SJSA1 (cell line): Measurements from ENCODE around the gene DBNDD2. TPM values are rescaled to one million over a fixed set of nuclear protein-coding genes. Genes with fewer than 3 reads are reported as not detected.
A peak's percentile ranks its signal among the peaks of the same experiment; 100 is the strongest.

Experiments used
- DNase-seq, 2 experiments: peaks; one replicate each; pipeline ENCODE4 v3.0.0-alpha.2; 2015 to 2020; ENCODE audit warnings: low spot score in 2 of 2, low read depth in 1 of 2
- H3K27ac ChIP-seq: fragments of 250-450 bp; sonication (Bioruptor Pico); 2 replicates; pipeline ENCODE4 v1.5.1; 2020; ENCODE audit warnings: mild to moderate bottlenecking, moderate library complexity
- H3K27me3 ChIP-seq: fragments of 250-450 bp; sonication (Bioruptor Pico); replicated peaks from 2 replicates; pipeline ENCODE4 v1.5.1; 2020; ENCODE audit warnings: mild to moderate bottlenecking, moderate library complexity
- H3K36me3 ChIP-seq: fragments of 250-450 bp; sonication (Bioruptor Pico); 2 replicates; pipeline ENCODE4 v1.5.1; 2020; ENCODE audit warnings: mild to moderate bottlenecking
- H3K4me1 ChIP-seq: fragments of 250-450 bp; sonication (Bioruptor Pico); replicated peaks from 2 replicates; pipeline ENCODE4 v1.6.1; 2021; ENCODE audit warnings: mild to moderate bottlenecking
- H3K4me3 ChIP-seq: fragments of 250-450 bp; sonication (Bioruptor Pico); 2 replicates; pipeline ENCODE4 v1.5.1; 2020; ENCODE audit warnings: mild to moderate bottlenecking
- H3K9me3 ChIP-seq: fragments of 250-450 bp; sonication (Bioruptor Pico); replicated peaks from 2 replicates; pipeline ENCODE4 v1.5.1; 2020; ENCODE audit warnings: mild to moderate bottlenecking
- total RNA-seq: library from RNA; depleted of rRNA; stranded (reverse); fragments of >200 nt; shearing (Covaris generic); gene quantifications from 2 replicates; pipeline ENCODE4 v1.2.3, GENCODE V29; 2014

The DBNDD2 gene
- total RNA-seq, 1 experiment from 2014 or later = 0.13 TPM

GRCh38 chr20:45413479-45413878 is 5.4 kb downstream of the DBNDD2 start:
- H3K27me3 ChIP-seq = peaks cover 2% of the 10 kb centered on the region; the same call in 1 of the 2 replicates
- H3K9me3 ChIP-seq = no peaks in the 10 kb centered on the region
- peaks cover 8% of the 10 kb centered on the region for H3K36me3 ChIP-seq
- no peak overlapping the region for H3K4me3 ChIP-seq
- H3K4me1 ChIP-seq = peaks cover 17% of the 10 kb centered on the region
- DNase-seq = no peak
- no peak overlapping the region for H3K27ac ChIP-seq

- Histone ChIP-seq H3K27me3 (no peaks in the 10 kb centered on the region), H3K9me3 (no peaks in the 10 kb centered on the region), H3K4me3 (peak within 1 kb of the TSS; percentile 85), H3K36me3 (peaks cover 22% of the 10 kb centered on the region), H3K4me1 (peaks cover 34% of the 10 kb centered on the region), H3K27ac (peak within 1 kb of the TSS; percentile 82)
- peak; percentile 75 to 83 for DNase-seq
Observed at GRCh38 chr20:45415822-45416637, 7.9 kb downstream of the DBNDD2 start, which contains the start of gene PIGT. PIGT (plus strand) TSS chr20:45416141; CDS start chr20:45416157, 16 bp downstream.

GRCh38 chr20:45416917-45417316 is 8.8 kb downstream of the DBNDD2 start:
- Histone ChIP-seq H3K27me3 (no peaks in the 10 kb centered on the region), H3K36me3 (peaks cover 31% of the 10 kb centered on the region), H3K27ac (no peak overlapping the region; the same call in 1 of the 2 replicates), H3K9me3 (no peaks in the 10 kb centered on the region), H3K4me3 (peak overlapping the region; percentile 85), H3K4me1 (peaks cover 34% of the 10 kb centered on the region)
- DNase-seq = no peak

- Histone ChIP-seq H3K4me1 (peaks cover 34% of the 10 kb centered on the region), H3K4me3 (no peak overlapping the region), H3K9me3 (no peaks in the 10 kb centered on the region), H3K36me3 (peaks cover 47% of the 10 kb centered on the region), H3K27ac (peak overlapping the region; percentile 60), H3K27me3 (no peaks in the 10 kb centered on the region)
- DNase-seq = peak; percentile 83 to 89
Observed at GRCh38 chr20:45419188-45420091, 11.4 kb downstream of the DBNDD2 start.

- Histone ChIP-seq H3K27me3 (no peaks in the 10 kb centered on the region), H3K4me3 (no peak overlapping the region), H3K27ac (peak overlapping the region; percentile 60), H3K4me1 (peaks cover 34% of the 10 kb centered on the region), H3K36me3 (peaks cover 52% of the 10 kb centered on the region), H3K9me3 (no peaks in the 10 kb centered on the region)
- DNase-seq = no peak
Observed at GRCh38 chr20:45420125-45420524, 12.0 kb downstream of the DBNDD2 start.

- peaks cover 15% of the 10 kb centered on the region for H3K4me1 ChIP-seq
- H3K27me3 ChIP-seq = no peaks in the 10 kb centered on the region
- peaks cover 51% of the 10 kb centered on the region for H3K36me3 ChIP-seq
- H3K27ac ChIP-seq = no peak overlapping the region
- H3K4me3 ChIP-seq = no peak overlapping the region
- H3K9me3 ChIP-seq = no peaks in the 10 kb centered on the region
- DNase-seq = no peak
Observed at GRCh38 chr20:45423700-45424099, 15.6 kb downstream of the DBNDD2 start.

GRCh38 chr20:45425561-45425960 is 17.5 kb downstream of the DBNDD2 start:
- H3K27me3 ChIP-seq = no peaks in the 10 kb centered on the region
- no peaks in the 10 kb centered on the region for H3K9me3 ChIP-seq
- DNase-seq = no peak
- no peak overlapping the region for H3K27ac ChIP-seq
- peaks cover 42% of the 10 kb centered on the region for H3K36me3 ChIP-seq
- 0 out of 2 replicates have a peak, but pooled peaks cover 3% of the 10 kb centered on the region for H3K4me1 ChIP-seq
- H3K4me3 ChIP-seq = no peak overlapping the region

- H3K27ac ChIP-seq = no peak overlapping the region
- no peaks in the 10 kb centered on the region for H3K27me3 ChIP-seq
- DNase-seq = no peak
- H3K36me3 ChIP-seq = peaks cover 33% of the 10 kb centered on the region
- H3K9me3 ChIP-seq = no peaks in the 10 kb centered on the region
- no peak overlapping the region for H3K4me3 ChIP-seq
- 0 out of 2 replicates have a peak, but pooled peaks cover 3% of the 10 kb centered on the region for H3K4me1 ChIP-seq
Observed at GRCh38 chr20:45426320-45427016, 18.4 kb downstream of the DBNDD2 start.

- DNase-seq = no peak
- Histone ChIP-seq H3K4me3 (no peak overlapping the region), H3K27me3 (no peaks in the 10 kb centered on the region), H3K27ac (no peak overlapping the region), H3K9me3 (no peaks in the 10 kb centered on the region), H3K36me3 (peaks cover 24% of the 10 kb centered on the region), H3K4me1 (0 out of 2 replicates have a peak, but pooled peaks cover 3% of the 10 kb centered on the region)
Observed at GRCh38 chr20:45427236-45428149, 19.4 kb downstream of the DBNDD2 start.

GRCh38 chr20:45429618-45430017 is 21.5 kb downstream of the DBNDD2 start:
- DNase-seq = no peak
- Histone ChIP-seq H3K9me3 (no peaks in the 10 kb centered on the region), H3K27me3 (no peaks in the 10 kb centered on the region), H3K27ac (no peak overlapping the region), H3K4me1 (0 out of 2 replicates have a peak, but pooled peaks cover 3% of the 10 kb centered on the region), H3K4me3 (no peak overlapping the region), H3K36me3 (peaks cover 11% of the 10 kb centered on the region)

- Histone ChIP-seq H3K27ac (no peak overlapping the region), H3K36me3 (no peaks in the 10 kb centered on the region), H3K4me3 (no peak overlapping the region), H3K4me1 (0 out of 2 replicates have a peak, but pooled peaks cover 3% of the 10 kb centered on the region), H3K27me3 (no peaks in the 10 kb centered on the region), H3K9me3 (no peaks in the 10 kb centered on the region)
- no peak for DNase-seq
Observed at GRCh38 chr20:45432294-45432693, 24.2 kb downstream of the DBNDD2 start.

- Histone ChIP-seq H3K4me1 (0 out of 2 replicates have a peak, but pooled peaks cover 3% of the 10 kb centered on the region), H3K27ac (no peak overlapping the region), H3K27me3 (no peaks in the 10 kb centered on the region), H3K9me3 (no peaks in the 10 kb centered on the region), H3K36me3 (no peaks in the 10 kb centered on the region), H3K4me3 (no peak overlapping the region)
- no peak for DNase-seq
Observed at GRCh38 chr20:45433316-45433715, 25.2 kb downstream of the DBNDD2 start.
